ENCODE results near the gene OGA.
A peak's percentile ranks its signal among the peaks of the same experiment; 100 is the strongest.

The OGA gene

DNA sequence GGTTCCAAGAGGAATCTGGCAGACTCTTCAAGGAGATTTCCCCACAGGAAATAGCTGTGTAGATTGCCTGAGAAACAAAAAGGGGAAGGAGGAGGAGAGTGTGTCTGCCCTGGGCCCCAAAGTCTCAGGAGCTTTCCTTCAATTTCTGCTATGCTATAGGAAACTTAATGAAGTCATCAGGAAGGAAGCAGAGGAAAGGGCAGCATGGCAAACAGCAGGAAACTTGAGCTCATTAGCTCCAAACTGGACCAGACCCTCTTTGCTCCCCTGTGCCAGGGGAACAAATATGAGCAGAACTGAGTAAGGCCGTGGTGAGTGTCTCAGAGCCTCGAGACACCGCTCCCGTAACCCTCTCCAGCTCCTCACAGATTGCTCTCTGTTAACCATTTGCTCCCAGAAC, 30.2 kb upstream of the OGA start:
- TF ChIP-seq EZH2phosphoT487 (conservative IDR thresholded peaks at IDR 0.05; ENCODE audit: low read length), result no peak
- no peak for TF ChIP-seq CTCF (IDR thresholded peaks at IDR 0.05; ENCODE audit: insufficient read depth, low read length, poor library complexity, severe bottlenecking)
- Histone ChIP-seq H3K36me3 (ENCODE audit: low read length) (no peaks in the 10 kb centered on the region), H2AFZ (ENCODE audit: low read depth, low read length, severe bottlenecking) (no peak overlapping the region), H3K79me2 (ENCODE audit: insufficient read depth, low read length) (no peaks in the 10 kb centered on the region), H3K27me3 (ENCODE audit: low read length) (no peaks in the 10 kb centered on the region), H3K9me3 (ENCODE audit: insufficient read depth, low read length) (no peaks in the 10 kb centered on the region), H3K9ac (ENCODE audit: low read length) (no peak overlapping the region), H3K4me3 (ENCODE audit: insufficient read depth, low read length, poor library complexity, severe bottlenecking) (no peak overlapping the region), H4K20me1 (ENCODE audit: low read depth, low read length) (no peaks in the 10 kb centered on the region), H3K9me2 (replicated peaks; ENCODE audit: insufficient read depth, low read length) (no peaks in the 10 kb centered on the region), H3F3A (ENCODE audit: insufficient read depth) (no peaks in the 10 kb centered on the region), H3K4me2 (ENCODE audit: low read depth, low read length, poor library complexity, severe bottlenecking) (no peak overlapping the region), H3K27ac (ENCODE audit: low read depth, low read length) (no peak overlapping the region)

- H3K27me3 ChIP-seq (ENCODE audit: low read length), result no peaks in the 10 kb centered on the region
- TF ChIP-seq CTCF (IDR thresholded peaks at IDR 0.05; ENCODE audit: insufficient read depth, low read length, poor library complexity, severe bottlenecking) (no peak), EZH2phosphoT487 (conservative IDR thresholded peaks at IDR 0.05; ENCODE audit: low read length) (no peak)
- no peaks in the 10 kb centered on the region for H3K36me3 ChIP-seq (ENCODE audit: low read length)
- H3K4me3 ChIP-seq (ENCODE audit: insufficient read depth, low read length, poor library complexity, severe bottlenecking), result no peak overlapping the region
- H2AFZ ChIP-seq (ENCODE audit: low read depth, low read length, severe bottlenecking), result no peak overlapping the region
- H3K9me3 ChIP-seq (ENCODE audit: insufficient read depth, low read length), result no peaks in the 10 kb centered on the region
- H3K9me2 ChIP-seq (replicated peaks; ENCODE audit: insufficient read depth, low read length), result no peaks in the 10 kb centered on the region
- no peak overlapping the region for H3K27ac ChIP-seq (ENCODE audit: low read depth, low read length)
- H3K79me2 ChIP-seq (ENCODE audit: insufficient read depth, low read length), result no peaks in the 10 kb centered on the region
- peaks cover 6% of the 10 kb centered on the region; the same call in 1 of the 2 replicates for H3F3A ChIP-seq (ENCODE audit: insufficient read depth)
- no peak overlapping the region for H3K9ac ChIP-seq (ENCODE audit: low read length)
- no peak overlapping the region for H3K4me2 ChIP-seq (ENCODE audit: low read depth, low read length, poor library complexity, severe bottlenecking)
- H4K20me1 ChIP-seq (ENCODE audit: low read depth, low read length), result no peaks in the 10 kb centered on the region
These were observed 27.6 kb upstream of the OGA start for GRCh38 chr10:101845893-101846292.

GRCh38 chr10:101843032-101844021, 25.1 kb upstream of the OGA start, which contains the start of gene KCNIP2:
KCNIP2 (minus strand) TSS chr10:101843800; CDS start chr10:101843568, 232 bp downstream.
- H3K9me3 ChIP-seq (ENCODE audit: insufficient read depth, low read length), result no peaks in the 10 kb centered on the region
- peaks cover 6% of the 10 kb centered on the region; the same call in 1 of the 2 replicates for H3F3A ChIP-seq (ENCODE audit: insufficient read depth)
- peak within 1 kb of the TSS; percentile 58 for H3K4me2 ChIP-seq (ENCODE audit: low read depth, low read length, poor library complexity, severe bottlenecking)
- no peaks in the 10 kb centered on the region for H3K27me3 ChIP-seq (ENCODE audit: low read length)
- H3K27ac ChIP-seq (ENCODE audit: low read depth, low read length), result no peak within 1 kb of the TSS
- peak within 1 kb of the TSS; percentile 48 for H3K9ac ChIP-seq (ENCODE audit: low read length)
- no peaks in the 10 kb centered on the region for H3K9me2 ChIP-seq (replicated peaks; ENCODE audit: insufficient read depth, low read length)
- peak within 1 kb of the TSS; percentile 36 for H2AFZ ChIP-seq (ENCODE audit: low read depth, low read length, severe bottlenecking)
- H3K79me2 ChIP-seq (ENCODE audit: insufficient read depth, low read length), result no peaks in the 10 kb centered on the region
- H4K20me1 ChIP-seq (ENCODE audit: low read depth, low read length), result no peaks in the 10 kb centered on the region
- no peak for TF ChIP-seq EZH2phosphoT487 (conservative IDR thresholded peaks at IDR 0.05; ENCODE audit: low read length)
- peak; percentile 94 for TF ChIP-seq CTCF (IDR thresholded peaks at IDR 0.05; ENCODE audit: insufficient read depth, low read length, poor library complexity, severe bottlenecking)
- peak within 1 kb of the TSS; percentile 54 for H3K4me3 ChIP-seq (ENCODE audit: insufficient read depth, low read length, poor library complexity, severe bottlenecking)
- H3K36me3 ChIP-seq (ENCODE audit: low read length), result no peaks in the 10 kb centered on the region
